NB4 (cell line): ENCODE data around the gene STAB2.

Experiments
- CTCF ChIP-seq: IDR thresholded peaks from one replicate; pipeline ENCODE4 v1.5.1; 2012; ENCODE audit warnings: low read depth, low read length
- MYC ChIP-seq: IDR thresholded peaks from 2 replicates; pipeline ENCODE4 v1.6.1; 2011; ENCODE audit warnings: low read depth, low read length
- POLR2A ChIP-seq: IDR thresholded peaks from 2 replicates; pipeline ENCODE4 v1.6.1; 2011; ENCODE audit warnings: mild to moderate bottlenecking; ENCODE audit not compliant: insufficient read length; ENCODE audit errors: extremely low read depth

GRCh38 chr12:103566398-103566797 lies 20.7 kb upstream of the STAB2 start:
- TF ChIP-seq CTCF (no peak), POLR2A (no peak), MYC (no peak)
